ENCODE measurements around the gene GDF2.

The GDF2 gene

GRCh38 chr10:47350671-47351640 lies 28.7 kb downstream of the GDF2 start:
- Mint-ChIP-seq H3K9me3 (no peaks in the 10 kb centered on the region), H3K4me1 (no peaks in the 10 kb centered on the region), H3K4me3 (no peak overlapping the region), H3K27me3 (no peaks in the 10 kb centered on the region), H3K27ac (no peak overlapping the region), H3K36me3 (no peaks in the 10 kb centered on the region)
- DNase-seq = no peak
- CTCF ChIA-PET = no interaction called here

- Mint-ChIP-seq H3K4me1 (no peaks in the 10 kb centered on the region), H3K27me3 (no peaks in the 10 kb centered on the region), H3K36me3 (no peaks in the 10 kb centered on the region), H3K9me3 (no peaks in the 10 kb centered on the region), H3K4me3 (no peak overlapping the region), H3K27ac (no peak overlapping the region)
- CTCF ChIA-PET = interaction anchor here (0.9 to 1.4 kb wide), 2 partner anchors 10 to 12 kb away, joined by 4 to 5 read pairs; no protein-coding TSS in a partner anchor
- DNase-seq = no peak
These were observed 29.9 kb downstream of the GDF2 start for GRCh38 chr10:47351899-47352815.

GRCh38 chr10:47353351-47353750 lies 31.1 kb downstream of the GDF2 start:
- Mint-ChIP-seq H3K27ac (no peak overlapping the region), H3K27me3 (no peaks in the 10 kb centered on the region), H3K4me1 (no peaks in the 10 kb centered on the region), H3K36me3 (no peaks in the 10 kb centered on the region), H3K9me3 (no peaks in the 10 kb centered on the region), H3K4me3 (no peak overlapping the region)
- no peak for DNase-seq
- CTCF ChIA-PET = interaction anchor here (0.8 to 1.5 kb wide), 4 partner anchors 9 to 42 kb away, joined by 3 to 5 read pairs (median 4); no protein-coding TSS in a partner anchor

GRCh38 chr10:47354165-47354564 lies 31.9 kb downstream of the GDF2 start:
- CTCF ChIA-PET = interaction anchor here (1.2 to 1.5 kb wide), 2 partner anchors 14 to 43 kb away, joined by 3 to 5 read pairs; no protein-coding TSS in a partner anchor
- Mint-ChIP-seq H3K27me3 (no peaks in the 10 kb centered on the region), H3K4me3 (no peak overlapping the region), H3K4me1 (no peaks in the 10 kb centered on the region), H3K27ac (no peak overlapping the region), H3K9me3 (no peaks in the 10 kb centered on the region), H3K36me3 (no peaks in the 10 kb centered on the region)
- DNase-seq = no peak

GRCh38 chr10:47354900-47355299 lies 32.6 kb downstream of the GDF2 start:
- CTCF ChIA-PET = no interaction called here
- H3K4me3 Mint-ChIP-seq = no peak overlapping the region
- DNase-seq = no peak
- no peaks in the 10 kb centered on the region for H3K36me3 Mint-ChIP-seq
- H3K27me3 Mint-ChIP-seq = no peaks in the 10 kb centered on the region
- H3K9me3 Mint-ChIP-seq = no peaks in the 10 kb centered on the region
- no peaks in the 10 kb centered on the region for H3K4me1 Mint-ChIP-seq
- no peak overlapping the region for H3K27ac Mint-ChIP-seq

- Mint-ChIP-seq H3K36me3 (no peaks in the 10 kb centered on the region), H3K27me3 (no peaks in the 10 kb centered on the region), H3K4me1 (no peaks in the 10 kb centered on the region), H3K27ac (no peak overlapping the region), H3K9me3 (no peaks in the 10 kb centered on the region), H3K4me3 (no peak overlapping the region)
- CTCF ChIA-PET = no interaction called here
- no peak for DNase-seq
These were observed 34.5 kb downstream of the GDF2 start for GRCh38 chr10:47356708-47357107.

- Mint-ChIP-seq H3K27me3 (no peaks in the 10 kb centered on the region), H3K27ac (no peak overlapping the region), H3K4me3 (no peak overlapping the region), H3K4me1 (no peaks in the 10 kb centered on the region), H3K9me3 (no peaks in the 10 kb centered on the region), H3K36me3 (no peaks in the 10 kb centered on the region)
- CTCF ChIA-PET = no interaction called here
- DNase-seq = no peak
These were observed 34.9 kb downstream of the GDF2 start for GRCh38 chr10:47357131-47357582.

GRCh38 chr10:47357911-47358310 lies 35.7 kb downstream of the GDF2 start:
- Mint-ChIP-seq H3K27me3 (no peaks in the 10 kb centered on the region), H3K36me3 (no peaks in the 10 kb centered on the region), H3K27ac (no peak overlapping the region), H3K4me3 (no peak overlapping the region), H3K9me3 (no peaks in the 10 kb centered on the region), H3K4me1 (no peaks in the 10 kb centered on the region)
- CTCF ChIA-PET = interaction anchor here (1.3 kb wide), 1 partner anchor 333 kb away, joined by 5 read pairs; no protein-coding TSS in a partner anchor
- no peak for DNase-seq

- H3K9me3 Mint-ChIP-seq = no peaks in the 10 kb centered on the region
- H3K36me3 Mint-ChIP-seq = no peaks in the 10 kb centered on the region
- no peaks in the 10 kb centered on the region for H3K4me1 Mint-ChIP-seq
- no peaks in the 10 kb centered on the region for H3K27me3 Mint-ChIP-seq
- CTCF ChIA-PET = interaction anchor here (1.3 kb wide), 1 partner anchor 334 kb away, joined by 5 read pairs; no protein-coding TSS in a partner anchor
- no peak overlapping the region for H3K4me3 Mint-ChIP-seq
- no peak overlapping the region for H3K27ac Mint-ChIP-seq
- DNase-seq = no peak
These were observed 36.2 kb downstream of the GDF2 start for GRCh38 chr10:47358457-47358856.

GRCh38 chr10:47359101-47359500 lies 36.8 kb downstream of the GDF2 start:
- Mint-ChIP-seq H3K9me3 (no peaks in the 10 kb centered on the region), H3K4me3 (no peak overlapping the region), H3K4me1 (no peaks in the 10 kb centered on the region), H3K36me3 (no peaks in the 10 kb centered on the region), H3K27ac (no peak overlapping the region), H3K27me3 (no peaks in the 10 kb centered on the region)
- CTCF ChIA-PET = interaction anchor here (1.3 kb wide), 1 partner anchor 335 kb away, joined by 5 read pairs; no protein-coding TSS in a partner anchor
- DNase-seq = no peak

GRCh38 chr10:47359626-47360418 lies 37.6 kb downstream of the GDF2 start:
- H3K27ac Mint-ChIP-seq = no peak overlapping the region
- no peaks in the 10 kb centered on the region for H3K27me3 Mint-ChIP-seq
- no peak overlapping the region for H3K4me3 Mint-ChIP-seq
- peak; percentile 10 for DNase-seq
- H3K36me3 Mint-ChIP-seq = no peaks in the 10 kb centered on the region
- no peaks in the 10 kb centered on the region for H3K4me1 Mint-ChIP-seq
- H3K9me3 Mint-ChIP-seq = no peaks in the 10 kb centered on the region
- CTCF ChIA-PET = interaction anchor here (1.3 to 1.4 kb wide), 2 partner anchors 13 to 14 kb away, joined by 3 to 5 read pairs; no protein-coding TSS in a partner anchor

GRCh38 chr10:47360419-47361040 lies 38.3 kb downstream of the GDF2 start:
- peak; percentile 1 for DNase-seq
- Mint-ChIP-seq H3K36me3 (no peaks in the 10 kb centered on the region), H3K9me3 (no peaks in the 10 kb centered on the region), H3K4me3 (no peak overlapping the region), H3K4me1 (no peaks in the 10 kb centered on the region), H3K27me3 (peaks cover 3% of the 10 kb centered on the region), H3K27ac (no peak overlapping the region)
- CTCF ChIA-PET = interaction anchor here (1.3 to 2.2 kb wide), 3 partner anchors 13 to 335 kb away, joined by 3 to 6 read pairs (median 5); no protein-coding TSS in a partner anchor

GRCh38 chr10:47361293-47361692 lies 39.0 kb downstream of the GDF2 start:
- CTCF ChIA-PET = interaction anchor here (0.6 to 2.2 kb wide), 6 partner anchors 8 to 336 kb away, joined by 3 to 6 read pairs (median 3); no protein-coding TSS in a partner anchor
- Mint-ChIP-seq H3K27ac (no peak overlapping the region), H3K4me1 (no peaks in the 10 kb centered on the region), H3K9me3 (no peaks in the 10 kb centered on the region), H3K36me3 (no peaks in the 10 kb centered on the region), H3K27me3 (peaks cover 3% of the 10 kb centered on the region), H3K4me3 (no peak overlapping the region)
- DNase-seq = peak; percentile 52
